IMR-90 (cell line): ENCODE data around the gene SLC39A3. TPM values are rescaled to one million over a fixed set of nuclear protein-coding genes. Genes with fewer than 3 reads are reported as not detected.

ENCODE experiments used
- ATAC-seq: fragments of 200-7000 bp; cut with Tn5 transposase; 2 replicates; pipeline ENCODE4 v1.9.1; 2020; ENCODE audit warnings: low read depth, mild to moderate bottlenecking, moderate library complexity
- BruUV-seq: library from RNA; stranded (reverse); fragments of 400-500 nt; replicated peaks from 2 replicates; lab custom pipeline; 2021; lab: Mats Ljungman, UMichigan
- CTCF ChIA-PET: fragments of 300-600 bp; formaldehyde crosslinking; extraction: SDS; loops from one replicate; lab custom pipeline; 2021; ENCODE audit warnings: antibody characterized with exemption; lab: Yijun Ruan, JAX
- POLR2A ChIA-PET: fragments of 300-600 bp; sonication (Branson Sonifier 250); formaldehyde crosslinking; loops from one replicate; lab custom pipeline; 2022; ENCODE audit warnings: antibody characterized with exemption; ENCODE audit not compliant: unreplicated experiment; lab: Charles Lee
- DNase-seq: peaks from one replicate; pipeline ENCODE4 v3.0.0; 2013
- H2AFZ ChIP-seq: replicated peaks from 2 replicates; pipeline ENCODE3; 2013; ENCODE audit warnings: low read length, mild to moderate bottlenecking; ENCODE audit not compliant: poor library complexity
- H2AK5ac ChIP-seq: 2 replicates; pipeline ENCODE4 v1.6.1; 2013; ENCODE audit warnings: low read depth, low read length, inconsistent platforms
- H2AK9ac ChIP-seq: replicated peaks from 2 replicates; pipeline ENCODE3; 2013; ENCODE audit warnings: mild to moderate bottlenecking, low read depth, low read length, moderate library complexity; ENCODE audit not compliant: poor library complexity
- H2BK120ac ChIP-seq: 2 replicates; pipeline ENCODE4 v1.6.1; 2013; ENCODE audit warnings: low read depth, low read length, inconsistent platforms
- H2BK15ac ChIP-seq: 3 replicates; pipeline ENCODE4 v1.6.1; 2013; ENCODE audit warnings: low read depth, low read length, inconsistent platforms
- H2BK20ac ChIP-seq: 2 replicates; pipeline ENCODE4 v1.6.1; 2013; ENCODE audit warnings: low read depth, mild to moderate bottlenecking, inconsistent platforms, low read length, moderate library complexity
- H2BK5ac ChIP-seq: 2 replicates; pipeline ENCODE4 v1.6.1; 2013; ENCODE audit warnings: mild to moderate bottlenecking, low read depth, low read length, inconsistent platforms; ENCODE audit not compliant: poor library complexity, severe bottlenecking
- H3K14ac ChIP-seq: replicated peaks from 2 replicates; pipeline ENCODE4 v1.6.1; 2013; ENCODE audit warnings: low read depth, low read length, inconsistent platforms
- H3K18ac ChIP-seq: 2 replicates; pipeline ENCODE4 v1.6.1; 2013; ENCODE audit warnings: low read depth, low read length, control low read depth
- H3K23ac ChIP-seq: 2 replicates; pipeline ENCODE4 v1.6.1; 2013; ENCODE audit warnings: low read depth, low read length, inconsistent platforms
- H3K27ac ChIP-seq: 2 replicates; pipeline ENCODE4 v1.5.1; 2013; ENCODE audit warnings: mild to moderate bottlenecking, control low read depth, low read length; ENCODE audit not compliant: insufficient read depth
- H3K27me3 ChIP-seq: 2 replicates; pipeline ENCODE4 v1.6.1; 2013; ENCODE audit warnings: low read length; ENCODE audit not compliant: control insufficient read depth, insufficient read depth
- H3K36me3 ChIP-seq: 2 replicates; pipeline ENCODE4 v1.6.1; 2013; ENCODE audit warnings: low read length, mixed read lengths; ENCODE audit not compliant: control insufficient read depth, insufficient read depth
- H3K4ac ChIP-seq: 2 replicates; pipeline ENCODE4 v1.6.1; 2013; ENCODE audit warnings: low read depth, low read length, inconsistent platforms
- H3K4me1 ChIP-seq: 2 replicates; pipeline ENCODE4 v1.6.1; 2013; ENCODE audit warnings: low read length, mixed read lengths; ENCODE audit not compliant: control insufficient read depth, insufficient read depth
- H3K4me2 ChIP-seq: 2 replicates; pipeline ENCODE4 v1.6.1; 2013; ENCODE audit warnings: low read depth, mild to moderate bottlenecking, control low read depth, low read length, moderate library complexity
- H3K4me3 ChIP-seq: 2 replicates; pipeline ENCODE4 v1.5.1; 2013; ENCODE audit warnings: low read depth, mild to moderate bottlenecking, control low read depth, low read length, moderate library complexity; ENCODE audit not compliant: insufficient read depth
- H3K56ac ChIP-seq: 2 replicates; pipeline ENCODE4 v1.6.1; 2013; ENCODE audit warnings: low read length, inconsistent platforms; ENCODE audit not compliant: insufficient read depth; ENCODE audit errors: extremely low read depth
- H3K79me1 ChIP-seq, 2 experiments: 2 replicates each; pipeline ENCODE4 v1.6.1; 2013; ENCODE audit warnings: low read length in 2 of 2, inconsistent platforms in 1 of 2, low read depth in 1 of 2
- H3K9ac ChIP-seq: 2 replicates; pipeline ENCODE4 v1.6.1; 2013; ENCODE audit warnings: low read depth, low read length, control low read depth
- H3K9me1 ChIP-seq: 2 replicates; pipeline ENCODE4 v1.6.1; 2013; ENCODE audit warnings: low read length, inconsistent platforms; ENCODE audit not compliant: insufficient read depth
- H3K9me3 ChIP-seq: 2 replicates; pipeline ENCODE4 v1.6.1; 2013; ENCODE audit warnings: low read length; ENCODE audit not compliant: control insufficient read depth, insufficient read depth
- H4K20me1 ChIP-seq: 2 replicates; pipeline ENCODE4 v1.6.1; 2013; ENCODE audit warnings: low read length, inconsistent platforms; ENCODE audit not compliant: insufficient read depth
- H4K5ac ChIP-seq: 2 replicates; pipeline ENCODE4 v1.6.1; 2013; ENCODE audit warnings: mild to moderate bottlenecking, low read depth, low read length, control low read depth
- H4K8ac ChIP-seq, 2 experiments: 2 replicates each; pipeline ENCODE4 v1.6.1; 2013; ENCODE audit warnings: low read depth in 2 of 2, low read length in 2 of 2, control low read depth in 1 of 2, inconsistent platforms in 1 of 2
- H4K91ac ChIP-seq: 2 replicates; pipeline ENCODE4 v1.6.1; 2013; ENCODE audit warnings: low read depth, low read length, inconsistent platforms; ENCODE audit not compliant: insufficient read depth
- BHLHE40 ChIP-seq: fragments of 150-350 bp; IDR thresholded peaks from 2 replicates; pipeline ENCODE4 v1.6.1; 2016; ENCODE audit warnings: mild to moderate bottlenecking, low read depth, low read length
- CEBPB ChIP-seq: IDR thresholded peaks from 2 replicates; pipeline ENCODE4 v1.6.1; 2012; ENCODE audit warnings: low read depth, low read length, improper control_type of control experiment
- CHD1 ChIP-seq: IDR thresholded peaks from 2 replicates; pipeline ENCODE4 v1.6.1; 2012; ENCODE audit warnings: low read depth, low read length, improper control_type of control experiment
- FOS ChIP-seq: fragments of 150-350 bp; IDR thresholded peaks from 2 replicates; pipeline ENCODE4 v1.6.1; 2016; ENCODE audit warnings: low read depth, low read length
- MAFK ChIP-seq: IDR thresholded peaks from 2 replicates; pipeline ENCODE4 v1.6.1; 2012; ENCODE audit warnings: low read depth, low read length, improper control_type of control experiment
- MAZ ChIP-seq: IDR thresholded peaks from 2 replicates; pipeline ENCODE4 v1.6.1; 2012; ENCODE audit warnings: low read depth, mild to moderate bottlenecking, low read length, improper control_type of control experiment, moderate library complexity, borderline replicate concordance
- MXI1 ChIP-seq: IDR thresholded peaks from 2 replicates; pipeline ENCODE4 v1.6.1; 2012; ENCODE audit warnings: low read depth, mild to moderate bottlenecking, low read length, moderate library complexity, borderline replicate concordance
- NFE2L2 ChIP-seq: fragments of 150-350 bp; IDR thresholded peaks from 2 replicates; pipeline ENCODE4 v1.6.1; 2016; ENCODE audit warnings: low read depth, mild to moderate bottlenecking, low read length
- POLR2A ChIP-seq: IDR thresholded peaks from 2 replicates; pipeline ENCODE4 v1.6.1; 2012; ENCODE audit warnings: mild to moderate bottlenecking, low read depth, low read length
- RAD21 ChIP-seq: IDR thresholded peaks from 2 replicates; pipeline ENCODE4 v1.6.1; 2012; ENCODE audit warnings: low read length, improper control_type of control experiment
- RCOR1 ChIP-seq: IDR thresholded peaks from 2 replicates; pipeline ENCODE4 v1.6.1; 2012; ENCODE audit warnings: mild to moderate bottlenecking, low read length, improper control_type of control experiment; ENCODE audit not compliant: insufficient replicate concordance
- RFX5 ChIP-seq: IDR thresholded peaks from 2 replicates; pipeline ENCODE4 v1.8.0; 2012; ENCODE audit warnings: low read depth, mild to moderate bottlenecking, low read length, moderate library complexity
- SMC3 ChIP-seq: fragments of 150-350 bp; IDR thresholded peaks from 2 replicates; pipeline ENCODE4 v1.6.1; 2016; ENCODE audit warnings: low read depth, mild to moderate bottlenecking, antibody characterized with exemption, low read length, moderate library complexity
- WGBS, 2 experiments: methylation state at CpG; one replicate each; pipeline versions ENCODE4 v1.1.5 to v1.1.7; 2013; ENCODE audit warnings: missing lambda C conversion rate in 2 of 2; ENCODE audit not compliant: insufficient read length in 1 of 2; ENCODE audit errors: extremely low coverage in 2 of 2; 5-methylcytosine and 5-hydroxymethylcytosine counted together
- dilution Hi-C: fragments of 300-500 bp; cut with HindIII; formaldehyde crosslinking; loops from one replicate; pipeline ENCODE4 v1.14.3; 2018; ENCODE audit warnings: low sequenced_read_pairs; ENCODE audit not compliant: unreplicated experiment
- in situ Hi-C: fragments of 300-500 bp; cut with MboI; formaldehyde crosslinking; loops from 3 replicates; pipeline ENCODE4 v1.14.3; 2019; ENCODE audit warnings: low sequenced_read_pairs, inconsistent platforms, mixed read lengths
- intact Hi-C: fragments of 100-400 bp; cut with micrococcal nuclease; formaldehyde crosslinking; loops from 2 replicates; pipeline ENCODE4 v1.10.0; 2022
- polyA plus RNA-seq, 3 experiments: library from polyadenylated mRNA; depleted of rRNA; stranded (reverse); fragments of >200 nt; gene quantifications; 2 replicates each; pipeline ENCODE4 v1.2.3, GENCODE V29; 2012; ENCODE audit warnings: low replicate concordance in 1 of 3
- total RNA-seq: library from RNA; depleted of rRNA; stranded (reverse); fragments of >200 nt; gene quantifications from 2 replicates; pipeline ENCODE4 v1.2.3, GENCODE V29; 2012
- TF ChIP-seq, protein P1 (sequence below): conservative IDR thresholded peaks from 2 replicates; pipeline ENCODE4 v1.5.1; 2012; ENCODE audit warnings: mild to moderate bottlenecking, low read depth, low read length, improper control_type of control experiment
- TF ChIP-seq, protein P2 (sequence below): fragments of 150-350 bp; IDR thresholded peaks from 2 replicates; pipeline ENCODE4 v1.6.1; 2016; ENCODE audit warnings: low read depth, mild to moderate bottlenecking, low read length, moderate library complexity, borderline replicate concordance
- TF ChIP-seq, protein P3 (sequence below): fragments of 150-350 bp; IDR thresholded peaks from 2 replicates; pipeline ENCODE4 v1.6.1; 2017; ENCODE audit warnings: mild to moderate bottlenecking, antibody characterized with exemption, low read length, low read depth

SLC39A3 gene
- total and polyA plus RNA-seq, 2 of the 4 experiments (the other 2 are of a cell fraction) = 12.4 to 38.2 TPM

DNA sequence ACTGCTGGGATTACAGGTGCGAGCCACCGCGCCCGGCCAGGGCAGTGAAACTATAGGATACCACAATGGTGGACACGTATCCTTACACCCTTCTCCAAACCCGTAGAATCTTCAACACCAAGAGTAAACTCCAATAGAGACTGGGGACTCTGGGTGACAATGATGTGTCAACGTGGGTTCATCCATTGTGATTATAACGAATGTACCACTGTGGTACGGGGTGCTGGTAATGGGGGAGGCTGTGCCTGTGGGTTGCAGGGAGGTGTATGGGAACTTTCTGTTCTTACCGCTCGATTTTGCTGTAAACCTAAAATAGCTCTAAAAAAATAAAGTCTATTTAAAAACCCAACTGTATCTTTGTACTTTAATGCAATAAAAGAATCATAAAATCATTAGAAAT is 49.0 kb downstream of the SLC39A3 start:
- H3K9me1 ChIP-seq = no peaks in the 10 kb centered on the region
- no TSS peak for BruUV-seq
- H2BK20ac ChIP-seq = no peak overlapping the region
- H4K8ac ChIP-seq = no peak overlapping the region
- H2AK9ac ChIP-seq = no peak overlapping the region
- H2AFZ ChIP-seq = no peak overlapping the region
- WGBS, 2 experiments = no CpG with 5 or more reads among the region's 11 CpGs
- ChIA-PET POLR2A (no interaction called here), CTCF (no interaction called here)
- DNase-seq (no peak), ATAC-seq (no peak)
- H2BK15ac ChIP-seq = no peak overlapping the region
- H3K18ac ChIP-seq = no peak overlapping the region
- no peak overlapping the region for H3K14ac ChIP-seq
- no peaks in the 10 kb centered on the region for H3K79me1 ChIP-seq
- no peak overlapping the region for H4K5ac ChIP-seq
- TF ChIP-seq RAD21 (no peak), CHD1 (no peak), MAZ (no peak), MXI1 (no peak), CEBPB (no peak), MAFK (no peak), RFX5 (no peak), FOS (no peak), NFE2L2 (no peak), BHLHE40 (no peak), POLR2A (no peak), SMC3 (no peak), RCOR1 (no peak)
- TF ChIP-seq, protein P1, sequence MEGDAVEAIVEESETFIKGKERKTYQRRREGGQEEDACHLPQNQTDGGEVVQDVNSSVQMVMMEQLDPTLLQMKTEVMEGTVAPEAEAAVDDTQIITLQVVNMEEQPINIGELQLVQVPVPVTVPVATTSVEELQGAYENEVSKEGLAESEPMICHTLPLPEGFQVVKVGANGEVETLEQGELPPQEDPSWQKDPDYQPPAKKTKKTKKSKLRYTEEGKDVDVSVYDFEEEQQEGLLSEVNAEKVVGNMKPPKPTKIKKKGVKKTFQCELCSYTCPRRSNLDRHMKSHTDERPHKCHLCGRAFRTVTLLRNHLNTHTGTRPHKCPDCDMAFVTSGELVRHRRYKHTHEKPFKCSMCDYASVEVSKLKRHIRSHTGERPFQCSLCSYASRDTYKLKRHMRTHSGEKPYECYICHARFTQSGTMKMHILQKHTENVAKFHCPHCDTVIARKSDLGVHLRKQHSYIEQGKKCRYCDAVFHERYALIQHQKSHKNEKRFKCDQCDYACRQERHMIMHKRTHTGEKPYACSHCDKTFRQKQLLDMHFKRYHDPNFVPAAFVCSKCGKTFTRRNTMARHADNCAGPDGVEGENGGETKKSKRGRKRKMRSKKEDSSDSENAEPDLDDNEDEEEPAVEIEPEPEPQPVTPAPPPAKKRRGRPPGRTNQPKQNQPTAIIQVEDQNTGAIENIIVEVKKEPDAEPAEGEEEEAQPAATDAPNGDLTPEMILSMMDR = no peak
- TF ChIP-seq, protein P2, sequence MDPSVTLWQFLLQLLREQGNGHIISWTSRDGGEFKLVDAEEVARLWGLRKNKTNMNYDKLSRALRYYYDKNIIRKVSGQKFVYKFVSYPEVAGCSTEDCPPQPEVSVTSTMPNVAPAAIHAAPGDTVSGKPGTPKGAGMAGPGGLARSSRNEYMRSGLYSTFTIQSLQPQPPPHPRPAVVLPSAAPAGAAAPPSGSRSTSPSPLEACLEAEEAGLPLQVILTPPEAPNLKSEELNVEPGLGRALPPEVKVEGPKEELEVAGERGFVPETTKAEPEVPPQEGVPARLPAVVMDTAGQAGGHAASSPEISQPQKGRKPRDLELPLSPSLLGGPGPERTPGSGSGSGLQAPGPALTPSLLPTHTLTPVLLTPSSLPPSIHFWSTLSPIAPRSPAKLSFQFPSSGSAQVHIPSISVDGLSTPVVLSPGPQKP = no peak
- TF ChIP-seq, protein P3, sequence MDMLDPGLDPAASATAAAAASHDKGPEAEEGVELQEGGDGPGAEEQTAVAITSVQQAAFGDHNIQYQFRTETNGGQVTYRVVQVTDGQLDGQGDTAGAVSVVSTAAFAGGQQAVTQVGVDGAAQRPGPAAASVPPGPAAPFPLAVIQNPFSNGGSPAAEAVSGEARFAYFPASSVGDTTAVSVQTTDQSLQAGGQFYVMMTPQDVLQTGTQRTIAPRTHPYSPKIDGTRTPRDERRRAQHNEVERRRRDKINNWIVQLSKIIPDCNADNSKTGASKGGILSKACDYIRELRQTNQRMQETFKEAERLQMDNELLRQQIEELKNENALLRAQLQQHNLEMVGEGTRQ = no peak
- no peaks in the 10 kb centered on the region for H3K4me1 ChIP-seq
- H4K91ac ChIP-seq = no peak overlapping the region
- H3K4me2 ChIP-seq = no peak overlapping the region
- peaks cover 16% of the 10 kb centered on the region for H3K27me3 ChIP-seq
- no peaks in the 10 kb centered on the region for H3K9me3 ChIP-seq
- no peak overlapping the region for H3K9ac ChIP-seq
- no peak overlapping the region for H3K27ac ChIP-seq
- no peaks in the 10 kb centered on the region for H3K36me3 ChIP-seq
- dilution Hi-C loops = no loop called here
- no peak overlapping the region for H2BK120ac ChIP-seq
- H4K20me1 ChIP-seq = no peaks in the 10 kb centered on the region
- intact Hi-C loops = no loop called here
- H3K56ac ChIP-seq = no peak overlapping the region
- H2AK5ac ChIP-seq = no peak overlapping the region
- H3K23ac ChIP-seq = no peak overlapping the region
- no peak overlapping the region for H3K4ac ChIP-seq
- no peak overlapping the region for H3K4me3 ChIP-seq
- H2BK5ac ChIP-seq = no peak overlapping the region
- in situ Hi-C loops = no loop called here
